ENCODE data around the gene TPM1. TPM values are rescaled to one million over a fixed set of nuclear protein-coding genes. Genes with fewer than 3 reads are reported as not detected.

Gene TPM1
- total RNA-seq, 1 donor from 2014 or later: 101 TPM

GRCh38 chr15:63016234-63016633 lies 26.3 kb upstream of the TPM1 start:
- DNase-seq: no peak

DNA sequence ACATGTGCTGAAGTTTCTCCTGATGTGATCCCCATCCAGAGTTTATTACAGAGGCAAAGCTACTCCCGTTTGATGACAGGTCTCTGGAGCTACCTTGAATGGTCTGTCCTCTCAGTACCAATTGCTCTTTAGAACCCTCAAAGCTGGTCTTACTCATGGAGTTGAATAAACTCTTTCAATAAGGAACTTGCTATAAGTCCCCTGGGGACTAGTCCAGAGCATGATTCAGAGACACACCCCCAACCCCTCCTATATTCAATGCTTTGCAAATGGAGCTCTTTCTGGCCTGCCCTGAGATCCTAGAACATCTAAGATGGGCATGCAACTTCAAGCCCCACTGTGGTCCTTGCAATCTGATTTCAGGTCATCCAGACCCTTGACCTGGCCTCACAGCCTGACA lies 23.9 kb upstream of the TPM1 start:
- DNase-seq: no peak

DNA sequence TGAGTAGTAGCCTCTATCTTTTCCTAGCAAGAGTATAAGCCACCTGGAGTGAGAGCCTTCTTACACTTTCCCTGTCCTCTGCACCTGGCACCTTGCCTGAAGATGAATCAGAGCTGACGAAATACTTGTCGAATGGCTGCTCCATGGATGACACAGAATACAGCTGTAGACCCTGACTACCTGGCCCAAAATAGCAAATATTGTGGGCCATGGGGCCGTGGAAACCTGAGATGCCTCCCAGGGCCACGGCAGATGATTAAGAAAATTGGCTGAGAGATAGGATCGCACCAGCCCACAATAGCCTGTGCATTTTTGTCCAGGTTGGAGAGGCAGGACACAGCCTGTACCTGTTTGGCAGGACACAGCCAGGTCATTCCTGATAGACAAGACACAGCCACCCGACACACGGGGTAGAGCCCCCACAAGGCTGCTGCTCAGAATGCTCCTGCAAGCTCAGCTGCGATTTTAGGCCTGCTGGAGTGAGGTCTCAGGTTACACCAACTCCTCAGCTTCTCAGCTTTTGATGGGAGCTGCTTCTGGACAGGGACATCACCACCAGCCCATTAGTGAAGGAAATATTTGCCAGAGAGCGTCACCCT lies 22.9 kb upstream of the TPM1 start:
- no peak for DNase-seq

DNA sequence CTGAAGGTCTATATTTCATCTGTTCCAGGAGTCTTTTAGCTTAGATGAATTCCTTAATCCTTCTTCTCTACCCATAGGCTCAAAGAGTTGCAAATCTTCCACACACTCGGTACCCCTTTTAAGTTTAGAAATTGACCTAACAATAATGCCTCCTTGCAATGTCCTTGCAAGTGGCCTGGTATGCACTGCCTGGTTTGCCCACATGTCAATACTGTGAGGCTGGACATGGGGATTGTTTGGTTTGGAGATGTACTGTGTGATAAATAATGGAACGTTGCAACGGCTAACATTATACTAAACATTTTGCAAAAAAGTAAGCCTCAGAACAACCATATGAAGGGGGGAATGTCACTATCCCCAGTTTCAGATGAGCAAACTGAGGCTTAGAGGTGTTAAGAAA lies 22.4 kb upstream of the TPM1 start:
- DNase-seq: no peak

- no peak for DNase-seq
Observed at GRCh38 chr15:63020759-63021430, 21.7 kb upstream of the TPM1 start.

DNA sequence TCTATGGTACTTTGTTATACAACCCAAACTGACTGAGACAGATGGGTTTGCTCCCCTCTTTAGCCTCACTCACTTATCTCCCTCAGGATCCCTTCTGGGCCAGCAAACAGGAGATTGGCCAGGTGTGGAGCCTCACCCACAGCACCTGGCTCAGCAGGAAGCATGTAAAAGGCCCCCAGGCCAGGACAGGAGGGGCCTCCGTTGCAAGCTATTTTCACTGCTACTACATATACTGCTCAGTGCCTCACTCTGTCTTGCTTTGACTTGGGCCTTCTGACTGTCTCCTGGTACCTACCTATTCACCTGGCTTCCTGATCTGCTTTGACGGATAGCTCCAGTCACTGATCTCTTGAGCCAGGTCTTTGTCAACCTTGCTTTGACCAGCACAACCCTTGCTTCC lies 20.4 kb upstream of the TPM1 start:
- no peak for DNase-seq

GRCh38 chr15:63022663-63023062 lies 19.9 kb upstream of the TPM1 start:
- no peak for DNase-seq

GRCh38 chr15:63023351-63023945 lies 19.1 kb upstream of the TPM1 start:
- DNase-seq: no peak

DNA sequence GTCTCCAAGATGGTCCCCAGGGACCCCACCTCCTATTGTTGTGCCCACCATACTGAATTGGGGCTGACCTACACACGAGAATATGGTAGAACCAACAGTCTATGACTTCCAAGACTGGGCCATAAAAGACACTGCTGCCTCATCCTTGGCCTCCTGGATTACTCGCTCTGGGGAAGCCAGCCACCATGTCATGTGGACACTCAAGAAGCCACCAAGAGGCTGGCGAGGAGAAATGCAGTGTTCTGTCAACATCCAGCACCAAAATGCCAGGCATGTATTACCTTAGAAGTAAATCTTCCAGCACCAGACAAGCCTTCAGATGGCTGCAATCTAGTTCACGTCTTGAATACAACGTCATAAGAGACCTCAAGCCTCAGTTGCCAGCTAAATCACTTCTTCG lies 17.1 kb upstream of the TPM1 start:
- no peak for DNase-seq

DNA sequence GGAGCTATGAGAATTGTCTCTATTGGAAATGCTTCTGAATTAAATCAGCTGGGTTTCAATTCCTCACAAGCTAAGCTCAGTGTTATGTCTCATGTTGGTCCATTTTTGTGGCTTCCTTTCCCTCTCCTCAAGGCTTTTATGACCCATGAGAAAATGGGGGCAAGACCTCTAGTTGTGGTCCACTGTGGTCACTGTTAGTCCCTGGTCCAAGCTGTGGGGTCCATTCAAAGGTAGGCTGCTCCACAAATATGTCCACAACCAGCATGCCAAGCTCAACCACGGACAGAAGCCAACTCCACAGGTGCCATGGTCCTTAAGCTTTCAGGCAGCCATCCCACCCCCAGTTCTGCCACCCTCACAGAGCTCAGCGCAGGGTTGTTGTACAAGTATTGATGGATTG lies 14.9 kb upstream of the TPM1 start:
- no peak for DNase-seq

GRCh38 chr15:63028442-63029110 lies 14.0 kb upstream of the TPM1 start:
- DNase-seq: no peak

DNA sequence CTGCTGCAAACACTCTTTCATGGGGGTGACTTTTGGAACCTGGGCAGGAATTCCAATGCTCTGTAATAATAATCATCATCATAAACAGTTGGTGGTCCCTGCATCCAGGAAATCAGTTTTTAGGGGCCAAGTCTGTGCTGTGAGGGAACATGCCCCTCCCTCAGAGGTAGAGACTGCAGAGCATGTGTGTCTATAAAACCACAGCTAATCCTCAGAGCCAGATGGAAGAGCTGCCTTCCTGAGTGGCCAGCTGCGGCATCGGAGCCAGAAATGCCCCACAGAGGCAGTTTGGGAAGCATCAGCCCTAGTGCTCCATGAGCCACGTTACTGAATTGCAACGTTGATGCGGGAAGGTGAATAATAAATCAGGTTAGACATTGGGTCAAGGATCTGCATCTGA lies 12.9 kb upstream of the TPM1 start:
- DNase-seq: no peak

- DNase-seq: no peak
Observed at GRCh38 chr15:63030101-63030551, 12.4 kb upstream of the TPM1 start.

DNA sequence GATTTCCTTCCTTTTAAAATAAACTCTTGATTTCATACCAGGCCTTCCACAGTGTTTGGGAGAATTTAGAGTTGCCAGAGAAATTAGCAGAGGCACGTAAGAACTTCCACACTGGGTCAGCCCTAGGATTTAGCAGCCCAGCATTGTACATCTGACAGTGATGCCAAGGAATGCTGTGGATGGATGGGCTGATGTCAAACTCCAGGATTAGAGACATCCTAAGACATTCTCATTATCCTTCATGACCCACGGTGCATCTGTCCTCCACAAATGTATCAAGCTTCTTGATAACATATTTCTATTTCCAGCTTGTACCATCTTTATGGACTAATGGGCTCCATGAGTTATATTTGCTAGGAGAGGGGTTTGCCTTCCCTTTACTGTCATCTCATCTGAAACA lies 8.0 kb upstream of the TPM1 start:
- DNase-seq: no peak

GRCh38 chr15:63035253-63035652 lies 7.3 kb upstream of the TPM1 start:
- no peak for DNase-seq

- DNase-seq: no peak
Observed at GRCh38 chr15:63035977-63036376, 6.6 kb upstream of the TPM1 start.

- no peak for DNase-seq
Observed at GRCh38 chr15:63037976-63038720, 4.4 kb upstream of the TPM1 start.

DNA sequence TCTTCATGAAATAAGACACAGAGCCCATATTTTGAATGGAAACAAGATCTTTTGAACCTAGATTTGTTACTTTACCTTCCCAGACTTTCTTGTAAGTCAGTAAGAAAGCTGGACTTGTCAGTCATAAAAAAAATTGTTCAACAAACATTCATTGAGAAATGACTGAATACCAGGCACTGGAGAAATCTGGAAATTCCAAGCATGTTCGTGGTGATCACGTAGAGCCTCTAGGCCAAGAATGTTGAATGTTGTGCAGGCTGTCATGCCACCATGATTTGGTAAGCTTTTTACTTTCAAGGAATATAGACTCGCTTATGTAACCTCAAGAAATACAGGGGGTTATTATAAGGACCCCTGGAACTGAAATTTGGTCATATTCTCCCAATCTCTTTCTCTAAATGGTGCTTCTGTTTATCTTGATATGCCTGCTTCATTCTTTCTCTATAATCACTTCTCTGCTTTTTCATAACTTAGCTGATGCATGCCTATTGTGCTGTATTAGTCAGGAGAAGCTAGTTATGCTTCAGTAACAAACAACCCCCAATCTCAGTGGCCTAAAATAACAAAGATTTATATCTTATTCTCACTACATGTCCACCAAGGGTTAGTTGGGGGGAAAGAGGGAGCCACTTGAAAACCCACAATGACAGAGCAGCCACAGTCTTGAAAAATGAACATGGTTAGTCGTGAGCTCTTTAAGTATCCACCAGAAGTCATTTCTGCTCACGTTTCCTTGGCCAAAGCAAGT lies 3.4 kb upstream of the TPM1 start:
- DNase-seq: no peak

DNA sequence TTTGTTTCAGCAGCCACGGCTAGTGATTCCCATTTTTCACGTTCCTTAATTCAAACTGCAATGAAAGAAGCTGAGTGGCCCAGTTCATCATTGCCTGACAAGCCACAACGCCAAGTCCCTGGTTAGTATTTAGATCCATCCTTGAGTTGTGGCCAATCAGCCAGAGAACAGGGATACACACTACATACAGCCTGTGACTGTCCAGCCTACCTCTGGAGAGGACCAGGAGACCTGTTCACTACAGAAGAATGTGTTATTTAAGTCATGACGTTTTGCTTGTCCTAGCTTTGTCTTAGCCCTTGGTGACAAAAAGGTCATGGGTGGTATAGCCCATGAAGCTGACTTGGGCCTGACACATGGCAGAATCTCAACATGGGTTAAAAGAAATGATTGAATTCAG lies 2.7 kb upstream of the TPM1 start:
- no peak for DNase-seq

DNA sequence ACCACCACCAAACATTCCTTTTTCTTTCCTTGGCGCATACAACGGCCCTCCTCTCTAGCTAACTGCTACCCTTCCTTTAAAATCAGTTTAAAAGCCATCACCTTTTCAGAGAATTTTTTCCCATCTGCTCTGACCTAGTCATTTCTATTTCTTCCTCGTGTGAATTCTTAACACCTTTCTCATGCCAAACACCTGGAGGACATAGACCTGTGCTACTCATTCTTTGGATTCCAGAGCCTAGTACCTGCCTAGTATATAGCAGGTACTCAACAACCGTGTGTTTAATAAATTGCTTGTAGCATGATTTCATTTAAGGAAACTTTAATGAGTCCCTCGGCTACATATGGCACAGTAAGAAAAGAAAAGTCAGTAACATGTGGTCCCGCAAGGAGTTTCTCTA lies 2.0 kb upstream of the TPM1 start:
- no peak for DNase-seq

GRCh38 chr15:63040954-63041353 lies 1.6 kb upstream of the TPM1 start:
- DNase-seq: no peak

- no peak for DNase-seq
Observed at GRCh38 chr15:63041402-63041973, 1.1 kb upstream of the TPM1 start.
